Glomerular visceral epithelial cell (primary cell): ENCODE data around the gene ZSWIM3.

Experiments
- DNase-seq: peaks from one replicate; pipeline ENCODE4 v3.0.0-alpha.2; 2016; ENCODE audit errors: extremely low spot score

Gene ZSWIM3

DNA sequence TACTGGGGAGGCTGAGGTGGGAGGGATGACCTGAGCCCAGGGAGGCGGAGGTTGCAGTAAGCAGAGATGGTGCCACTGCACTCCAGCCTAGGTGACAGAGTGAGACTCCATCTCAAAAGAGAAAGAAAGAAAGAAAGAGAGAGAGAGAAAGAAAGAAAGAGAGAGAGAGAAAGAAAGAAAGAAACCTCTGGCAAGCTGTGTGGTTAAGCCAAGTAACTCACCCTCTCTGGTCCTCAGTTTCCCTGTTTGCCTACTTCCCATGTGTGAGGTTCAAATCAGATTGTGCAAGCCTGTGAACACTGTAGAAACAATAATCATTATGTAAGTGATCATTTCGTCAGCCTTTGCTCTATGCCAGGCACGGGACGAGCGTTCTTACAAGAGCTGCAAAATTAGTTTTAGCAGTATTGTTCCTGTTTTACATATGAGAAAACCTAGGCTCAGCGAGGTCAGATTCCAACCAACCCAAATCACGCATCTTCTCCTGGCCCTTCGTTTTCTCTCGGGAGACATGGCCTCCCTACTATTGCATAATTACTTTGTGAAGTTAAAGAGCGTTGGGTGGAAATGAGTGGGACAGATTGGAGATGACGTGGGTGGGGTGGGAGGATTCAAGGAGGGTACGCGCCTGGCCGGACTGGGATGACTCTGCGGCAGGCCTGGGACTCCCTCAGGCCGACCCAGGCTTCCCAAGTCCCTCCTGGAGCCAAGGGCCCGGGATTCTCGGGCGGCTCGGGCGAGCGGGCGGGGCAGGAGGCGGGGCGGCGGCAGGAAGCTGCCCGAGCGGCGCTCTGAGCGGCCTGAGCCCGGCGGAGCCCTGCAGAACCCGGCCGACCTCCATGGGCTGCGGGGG is 24.2 kb upstream of the ZSWIM3 start, which contains the start of gene SNX21:
TSS of gene SNX21 (plus strand) at position 770 of the 853 bp plus-strand sequence. CDS start 121 bp downstream, outside the sequence.
- peak; percentile 94 for DNase-seq

DNA sequence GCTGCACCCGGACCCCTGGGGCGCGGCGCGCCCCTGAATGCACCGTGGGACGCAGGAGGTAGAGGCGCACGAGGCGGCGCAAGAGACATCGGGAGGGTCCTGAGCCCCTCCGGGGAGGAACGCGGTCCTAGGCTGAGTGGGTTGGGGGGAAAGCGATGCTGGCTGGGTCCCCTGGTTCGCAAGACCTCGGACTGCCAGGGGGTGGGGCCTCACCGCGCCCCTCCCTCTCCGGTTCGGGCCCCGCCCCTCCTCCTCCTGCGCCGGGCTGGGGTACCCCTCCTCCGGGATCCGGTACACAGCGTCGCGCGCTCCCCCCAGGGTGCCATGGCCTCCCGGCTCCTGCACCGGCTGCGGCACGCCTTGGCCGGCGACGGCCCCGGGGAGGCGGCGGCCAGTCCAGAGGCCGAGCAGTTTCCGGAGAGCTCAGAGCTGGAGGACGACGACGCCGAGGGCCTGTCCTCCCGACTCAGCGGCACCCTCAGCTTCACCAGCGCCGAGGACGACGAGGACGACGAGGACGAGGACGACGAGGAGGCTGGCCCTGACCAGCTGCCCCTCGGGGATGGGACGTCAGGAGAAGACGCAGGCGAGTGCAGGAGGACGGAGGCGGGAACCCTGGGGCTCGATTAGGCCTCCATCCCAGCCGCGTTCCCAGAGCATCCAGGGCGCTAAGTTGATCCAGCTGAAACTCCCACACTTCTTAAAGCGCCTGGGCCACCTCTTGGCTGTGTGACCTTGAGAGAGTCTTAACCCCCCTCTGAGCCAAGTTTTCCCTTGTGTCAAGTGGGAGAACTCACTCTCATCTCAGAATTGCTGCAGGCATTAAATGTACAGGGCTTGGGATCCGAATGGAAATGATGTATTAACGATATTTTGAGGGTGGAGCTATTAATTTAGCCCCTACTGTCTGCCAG is 23.3 kb upstream of the ZSWIM3 start:
- peak; percentile 74 for DNase-seq

DNA sequence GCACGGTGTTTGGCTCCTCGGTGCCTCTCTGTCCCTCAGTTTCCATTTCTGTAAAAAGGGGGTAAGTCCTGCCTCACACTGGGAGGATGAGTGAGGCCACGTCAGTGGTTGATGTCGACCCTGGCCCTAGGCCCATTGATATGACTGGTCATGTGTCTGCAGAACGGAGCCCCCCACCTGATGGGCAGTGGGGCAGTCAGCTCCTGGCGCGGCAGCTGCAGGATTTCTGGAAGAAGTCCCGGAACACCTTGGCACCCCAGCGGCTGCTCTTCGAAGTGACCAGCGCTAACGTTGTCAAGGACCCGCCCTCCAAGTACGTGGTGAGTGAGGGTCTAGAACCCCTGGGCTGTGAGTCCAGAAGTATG is 22.6 kb upstream of the ZSWIM3 start:
- DNase-seq, result no peak

DNA sequence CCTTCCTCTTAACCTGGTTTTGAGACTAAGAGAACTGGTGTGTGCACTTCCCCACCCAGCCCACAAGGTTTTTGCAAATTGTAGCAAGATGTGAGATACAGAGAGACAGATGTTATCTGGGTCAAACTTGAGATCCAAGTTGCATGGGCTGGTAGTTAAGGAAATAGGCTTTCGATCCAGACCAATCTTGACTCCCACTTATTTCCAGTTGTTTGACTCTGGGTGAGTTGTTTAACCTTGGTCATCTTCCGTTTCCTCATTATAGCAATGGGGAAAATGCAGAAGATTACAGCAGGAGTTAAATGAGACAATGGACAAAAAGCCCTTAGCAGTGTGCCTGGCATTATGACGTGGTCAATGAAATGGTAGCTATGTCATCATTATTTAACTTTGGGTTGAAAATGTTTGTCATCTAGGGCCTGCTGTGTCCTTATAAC is 22.1 kb upstream of the ZSWIM3 start:
- DNase-seq, result no peak

- DNase-seq, result no peak
These were observed 21.6 kb upstream of the ZSWIM3 start for GRCh38 chr20:45835825-45836224.

DNA sequence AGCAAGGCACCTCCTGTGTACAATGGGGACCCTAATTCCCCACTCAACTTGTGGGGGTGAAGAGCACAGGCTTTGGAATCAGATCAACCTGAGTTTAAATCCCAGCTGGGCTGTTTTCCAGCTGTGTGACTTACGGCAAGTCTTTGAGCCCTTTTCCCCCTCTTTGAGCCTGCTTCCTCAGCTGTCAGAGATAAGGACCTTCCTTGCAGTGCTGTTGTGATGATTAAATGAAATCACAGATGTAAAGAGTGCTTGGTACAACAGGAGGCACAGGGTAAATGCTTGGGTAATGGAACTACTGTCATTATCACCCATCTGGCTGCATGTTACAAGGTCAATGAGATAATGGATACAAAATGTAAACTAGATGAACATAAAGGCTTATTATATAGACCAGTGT is 20.6 kb upstream of the ZSWIM3 start:
- DNase-seq, result no peak

- no peak for DNase-seq
These were observed 16.7 kb upstream of the ZSWIM3 start for GRCh38 chr20:45840700-45841198.

GRCh38 chr20:45841407-45842129 is 15.8 kb upstream of the ZSWIM3 start:
- no peak for DNase-seq

DNA sequence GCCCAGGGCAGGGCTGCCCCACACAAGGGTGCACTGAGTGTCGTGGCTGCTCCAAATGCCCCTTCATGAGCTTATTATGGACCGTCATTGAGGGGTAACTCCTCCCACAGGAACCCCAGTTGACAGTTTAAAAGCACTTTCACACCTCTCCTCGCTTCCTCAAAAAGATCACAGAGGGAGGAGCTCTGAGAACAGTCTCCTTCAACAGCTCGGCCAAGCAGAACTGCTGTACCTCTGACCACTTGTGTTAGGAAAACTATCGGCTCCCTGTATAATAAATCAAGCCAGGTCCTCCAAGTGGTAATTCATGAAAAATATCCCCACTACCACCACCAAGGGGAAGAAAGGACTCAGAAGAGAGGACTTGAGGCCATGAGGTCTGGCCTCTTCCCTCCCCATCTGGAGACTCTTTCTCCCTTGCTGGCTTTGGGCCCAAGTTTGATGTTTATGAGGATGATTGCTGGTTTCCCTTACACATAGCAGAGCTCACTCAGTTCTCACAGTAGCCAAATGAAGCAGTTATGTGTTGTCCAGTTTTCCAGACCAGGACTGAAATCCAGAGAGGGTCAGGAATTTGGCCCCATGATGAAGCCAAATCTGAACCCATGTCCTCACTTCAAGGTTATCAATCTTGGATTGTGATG is 15.1 kb upstream of the ZSWIM3 start:
- no peak for DNase-seq

DNA sequence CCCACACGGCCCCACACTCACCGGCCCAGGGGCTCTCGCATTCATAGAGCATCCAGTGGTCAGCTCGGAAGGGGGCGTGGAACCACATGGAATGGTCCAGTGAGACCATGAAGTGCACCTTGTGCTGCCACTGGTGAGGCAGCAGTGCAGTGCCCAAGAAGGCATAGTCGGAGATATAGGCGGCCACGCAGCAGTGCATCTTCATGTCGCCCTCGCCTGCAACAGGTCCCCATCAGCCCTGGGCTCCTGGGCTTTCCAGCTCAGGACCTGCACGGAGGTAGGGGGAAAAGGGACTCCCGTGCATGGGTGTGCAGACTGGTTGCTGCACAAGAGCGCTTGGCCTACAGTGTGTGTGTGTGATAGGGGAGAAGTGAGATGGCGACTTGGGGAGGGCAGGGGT is 13.9 kb upstream of the ZSWIM3 start:
- no peak for DNase-seq

- DNase-seq, result no peak
These were observed 12.0 kb upstream of the ZSWIM3 start for GRCh38 chr20:45845452-45845851.

- DNase-seq, result no peak
These were observed 9.0 kb upstream of the ZSWIM3 start for GRCh38 chr20:45848421-45848820.

DNA sequence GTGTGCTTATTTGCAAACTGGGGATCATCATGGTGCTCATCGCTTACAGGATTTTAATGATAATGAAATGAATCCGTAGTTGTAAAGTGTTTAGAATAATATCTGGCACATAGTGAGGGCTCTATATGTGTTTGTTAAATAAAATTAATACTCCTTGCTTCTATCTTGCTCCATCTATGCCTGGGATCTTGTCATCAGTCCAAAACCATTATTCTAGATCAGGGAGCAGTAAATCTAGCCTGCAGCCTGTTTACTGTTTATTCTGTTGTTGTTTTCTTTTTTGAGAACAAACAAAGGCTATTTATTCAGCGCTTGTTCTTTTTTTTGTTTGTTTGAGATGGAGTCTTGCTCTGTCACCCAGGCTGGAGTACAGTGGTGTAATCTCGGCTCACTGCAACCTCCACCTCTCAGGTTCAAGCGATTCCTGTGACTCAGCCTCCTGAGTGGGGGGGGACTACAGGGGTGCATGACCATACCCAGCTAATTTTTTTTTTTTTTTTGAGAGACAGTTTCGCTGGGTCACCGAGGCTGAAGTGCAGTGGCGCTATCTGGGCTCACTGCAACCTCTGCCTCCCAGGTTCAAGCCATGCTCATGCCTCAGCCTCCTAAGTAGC is 8.3 kb upstream of the ZSWIM3 start:
- no peak for DNase-seq

DNA sequence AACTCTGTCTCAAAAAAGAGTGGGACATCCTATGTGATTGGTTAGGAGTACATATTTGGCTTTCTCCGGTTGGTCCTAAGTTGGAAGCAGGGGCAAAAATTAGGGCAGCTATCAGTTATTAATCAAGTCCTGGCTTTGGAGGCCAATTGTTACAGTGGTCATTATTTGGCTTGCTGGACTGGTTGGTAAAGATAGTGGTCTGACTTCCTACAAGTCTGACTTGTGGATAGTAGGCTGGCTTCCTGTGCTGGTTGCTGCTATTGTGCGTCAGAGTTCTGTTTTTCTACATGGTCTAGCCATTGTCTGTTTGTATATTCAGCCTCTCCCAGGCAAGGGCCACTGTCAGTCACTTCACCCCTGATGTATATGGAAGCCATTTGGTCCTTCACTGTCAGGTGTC is 7.2 kb upstream of the ZSWIM3 start:
- no peak for DNase-seq

- DNase-seq, result no peak
These were observed 6.5 kb upstream of the ZSWIM3 start for GRCh38 chr20:45850926-45851325.

DNA sequence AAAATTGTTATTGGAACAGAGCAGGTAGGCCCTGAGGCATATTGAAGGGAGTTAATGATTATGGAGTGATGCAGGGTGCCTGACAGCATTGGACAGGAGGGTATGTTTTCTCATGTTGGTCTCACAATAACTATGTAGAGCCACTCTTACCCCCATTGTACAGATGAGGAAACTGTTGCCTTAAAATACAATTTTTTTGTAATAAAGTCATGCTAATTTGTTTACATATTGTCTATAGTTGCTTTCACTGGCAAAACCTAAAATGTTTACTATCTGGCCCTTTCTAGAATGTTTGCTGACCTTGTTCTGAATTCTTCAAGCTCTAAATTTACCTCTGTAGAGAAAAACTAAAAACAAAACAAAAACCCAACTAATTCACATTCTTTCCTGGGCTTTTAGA is 5.9 kb upstream of the ZSWIM3 start:
- no peak for DNase-seq

GRCh38 chr20:45852326-45852725 is 5.1 kb upstream of the ZSWIM3 start:
- no peak for DNase-seq

DNA sequence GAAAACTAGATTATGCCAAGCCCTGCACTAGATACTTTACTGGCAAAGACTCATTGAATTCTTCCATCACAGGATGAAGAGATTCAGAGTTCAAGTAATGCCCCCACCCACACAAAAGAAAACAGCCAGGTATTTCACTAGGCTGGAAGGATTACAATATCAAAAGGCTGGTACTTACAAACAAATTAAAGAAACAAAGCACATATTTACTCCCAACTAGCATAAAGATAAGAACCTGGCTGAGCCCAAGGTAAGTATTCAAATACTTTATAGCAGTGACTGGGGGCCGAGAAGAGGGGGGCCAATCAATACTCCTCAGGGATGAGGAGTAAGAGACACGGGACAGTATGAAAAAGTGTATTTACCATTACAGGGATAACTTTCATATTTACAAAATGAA is 3.9 kb upstream of the ZSWIM3 start:
- no peak for DNase-seq

- no peak for DNase-seq
These were observed 435 bp downstream of the ZSWIM3 start for GRCh38 chr20:45857882-45858216.

DNA sequence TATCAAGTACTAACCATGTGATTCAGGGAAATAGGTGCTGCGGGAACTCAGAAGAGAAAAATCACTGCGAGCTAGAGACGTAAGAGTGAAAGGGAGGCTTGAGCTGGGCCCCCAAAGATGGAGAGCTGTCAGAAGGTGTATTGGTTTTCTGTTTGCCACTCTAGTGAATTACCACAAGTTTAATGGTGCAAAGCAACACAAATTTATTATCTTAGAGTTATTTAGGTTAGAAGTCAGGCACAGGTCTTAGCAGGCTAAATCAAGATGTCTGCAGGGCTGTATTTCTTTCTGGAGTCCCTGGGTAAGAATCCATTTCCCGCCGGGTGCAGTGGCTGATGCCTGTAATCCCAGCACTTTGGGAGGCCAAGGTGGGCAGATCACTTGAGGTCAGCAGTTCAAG is 2.5 kb downstream of the ZSWIM3 start:
- DNase-seq, result no peak
